ENCODE data around the gene ITGA1. TPM values are rescaled to one million over a fixed set of nuclear protein-coding genes. Genes with fewer than 3 reads are reported as not detected.

The ITGA1 gene
- total RNA-seq, 2 donors from 2014 or later, result 125 to 169 TPM

DNA sequence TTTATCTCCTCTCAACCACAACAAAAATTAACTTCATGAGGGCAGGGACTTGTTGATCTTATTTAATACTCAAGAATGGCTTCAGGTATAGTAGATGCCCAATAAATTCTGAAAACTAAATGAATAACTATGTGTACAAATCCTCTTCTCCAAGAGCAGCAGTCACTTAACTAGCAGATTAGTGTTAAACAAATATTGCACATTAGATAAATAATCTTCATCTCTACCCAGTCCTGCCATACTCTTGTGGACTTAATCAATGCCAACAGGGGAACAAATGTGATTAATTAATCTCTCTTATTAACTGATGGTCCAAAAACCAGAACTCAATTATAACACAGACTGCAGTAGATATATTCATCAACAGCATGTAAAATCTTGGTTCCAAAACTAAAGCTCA lies 15.0 kb upstream of the ITGA1 start:
- Histone ChIP-seq H3K4me1 (ENCODE audit: control insufficient read depth in 1 of 2, low read depth in 2 of 2) (peaks cover 0 to 5% of the 10 kb centered on the region in 2 donors), H3K27ac (no peak overlapping the region), H3K27me3 (replicated peaks; ENCODE audit: insufficient read depth) (no peaks in the 10 kb centered on the region), H3K9me3 (no peaks in the 10 kb centered on the region), H3K4me3 (no peak overlapping the region), H3K36me3 (no peaks in the 10 kb centered on the region)
- ATAC-seq (ENCODE audit: insufficient number of reproducible peaks, low FRiP score, low read depth) (no peak), DNase-seq (ENCODE audit: low spot score) (no peak)
- TF ChIP-seq, protein P1, sequence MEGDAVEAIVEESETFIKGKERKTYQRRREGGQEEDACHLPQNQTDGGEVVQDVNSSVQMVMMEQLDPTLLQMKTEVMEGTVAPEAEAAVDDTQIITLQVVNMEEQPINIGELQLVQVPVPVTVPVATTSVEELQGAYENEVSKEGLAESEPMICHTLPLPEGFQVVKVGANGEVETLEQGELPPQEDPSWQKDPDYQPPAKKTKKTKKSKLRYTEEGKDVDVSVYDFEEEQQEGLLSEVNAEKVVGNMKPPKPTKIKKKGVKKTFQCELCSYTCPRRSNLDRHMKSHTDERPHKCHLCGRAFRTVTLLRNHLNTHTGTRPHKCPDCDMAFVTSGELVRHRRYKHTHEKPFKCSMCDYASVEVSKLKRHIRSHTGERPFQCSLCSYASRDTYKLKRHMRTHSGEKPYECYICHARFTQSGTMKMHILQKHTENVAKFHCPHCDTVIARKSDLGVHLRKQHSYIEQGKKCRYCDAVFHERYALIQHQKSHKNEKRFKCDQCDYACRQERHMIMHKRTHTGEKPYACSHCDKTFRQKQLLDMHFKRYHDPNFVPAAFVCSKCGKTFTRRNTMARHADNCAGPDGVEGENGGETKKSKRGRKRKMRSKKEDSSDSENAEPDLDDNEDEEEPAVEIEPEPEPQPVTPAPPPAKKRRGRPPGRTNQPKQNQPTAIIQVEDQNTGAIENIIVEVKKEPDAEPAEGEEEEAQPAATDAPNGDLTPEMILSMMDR (IDR thresholded peaks at IDR 0.05), result no peak

DNA sequence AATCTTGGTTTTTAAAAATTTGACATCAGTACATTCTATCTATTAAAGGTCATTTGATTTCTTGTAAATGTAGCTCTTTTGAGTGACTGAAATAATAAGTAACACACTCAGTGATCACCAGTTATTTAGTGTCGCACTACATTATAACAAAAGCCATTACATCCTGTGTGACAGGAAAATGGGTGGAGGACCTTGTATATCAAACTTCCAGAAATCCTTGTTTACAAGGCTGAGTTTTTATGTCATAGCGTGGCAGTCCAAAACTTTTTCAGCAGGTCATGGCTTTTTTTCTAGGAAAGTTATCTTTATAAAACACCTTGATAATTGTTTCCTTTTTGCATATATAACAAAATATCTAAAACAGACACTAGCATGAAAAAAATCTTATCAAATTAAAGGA lies 14.4 kb upstream of the ITGA1 start:
- DNase-seq (ENCODE audit: low spot score) (no peak), ATAC-seq (ENCODE audit: insufficient number of reproducible peaks, low FRiP score, low read depth) (no peak)
- H3K36me3 ChIP-seq, result no peaks in the 10 kb centered on the region
- TF ChIP-seq, protein P1 (IDR thresholded peaks at IDR 0.05), result no peak
- no peaks in the 10 kb centered on the region for H3K9me3 ChIP-seq
- no peak overlapping the region for H3K4me3 ChIP-seq
- H3K4me1 ChIP-seq (ENCODE audit: control insufficient read depth in 1 of 2, low read depth in 2 of 2), result no peaks in the 10 kb centered on the region
- no peaks in the 10 kb centered on the region for H3K27me3 ChIP-seq (replicated peaks; ENCODE audit: insufficient read depth)
- no peak overlapping the region for H3K27ac ChIP-seq

DNA sequence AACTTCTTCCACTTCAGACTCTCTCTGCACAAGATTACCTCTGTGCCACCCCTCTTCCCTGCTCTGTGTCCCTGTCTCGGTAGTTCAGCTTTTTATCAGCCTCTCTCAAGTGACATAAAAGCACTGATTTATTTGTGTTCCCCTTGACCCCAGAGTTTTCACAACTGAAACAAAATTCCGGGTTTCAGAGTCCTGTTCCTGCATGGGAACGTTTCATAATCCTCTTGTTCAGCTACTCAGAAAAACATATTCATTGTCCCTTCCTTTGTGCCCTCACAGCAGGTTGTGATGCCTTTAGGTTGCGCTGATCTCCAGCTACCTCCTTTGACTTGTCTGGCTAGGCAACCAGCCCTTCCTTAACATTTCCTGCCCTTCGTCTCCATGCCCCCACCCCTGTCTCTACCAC lies 13.7 kb upstream of the ITGA1 start:
- Histone ChIP-seq H3K27ac (no peak overlapping the region), H3K36me3 (no peaks in the 10 kb centered on the region), H3K4me1 (ENCODE audit: control insufficient read depth in 1 of 2, low read depth in 2 of 2) (no peaks in the 10 kb centered on the region), H3K9me3 (no peaks in the 10 kb centered on the region), H3K27me3 (replicated peaks; ENCODE audit: insufficient read depth) (no peaks in the 10 kb centered on the region), H3K4me3 (no peak overlapping the region)
- TF ChIP-seq, protein P1 (IDR thresholded peaks at IDR 0.05), result no peak
- ATAC-seq (ENCODE audit: insufficient number of reproducible peaks, low FRiP score, low read depth) (no peak), DNase-seq (ENCODE audit: low spot score) (no peak)

DNA sequence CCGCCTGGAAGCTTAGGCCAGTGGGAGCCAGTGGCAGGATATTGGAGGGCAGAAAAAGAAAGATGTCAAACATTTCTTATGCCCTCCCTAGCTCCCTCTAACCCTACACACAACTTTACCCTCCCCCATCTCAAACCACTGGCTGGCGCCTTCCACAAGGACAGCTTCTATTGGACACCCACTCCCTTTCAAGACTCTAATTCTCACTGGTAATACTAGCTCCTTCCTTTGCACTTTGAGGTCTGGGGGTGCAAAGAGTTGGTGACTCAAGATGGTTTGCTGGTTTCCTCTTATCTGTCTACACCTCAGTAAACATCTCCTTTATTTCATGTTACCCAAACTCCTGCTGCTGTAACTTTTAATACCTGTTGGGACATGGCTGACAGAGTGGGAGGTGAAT lies 11.6 kb upstream of the ITGA1 start:
- ATAC-seq (ENCODE audit: insufficient number of reproducible peaks, low FRiP score, low read depth) (no peak), DNase-seq (ENCODE audit: low spot score) (no peak)
- H3K27ac ChIP-seq, result no peak overlapping the region
- H3K36me3 ChIP-seq, result no peaks in the 10 kb centered on the region
- no peaks in the 10 kb centered on the region for H3K27me3 ChIP-seq (replicated peaks; ENCODE audit: insufficient read depth)
- H3K4me1 ChIP-seq (ENCODE audit: control insufficient read depth in 1 of 2, low read depth in 2 of 2), result no peaks in the 10 kb centered on the region
- TF ChIP-seq, protein P1 (IDR thresholded peaks at IDR 0.05), result no peak
- no peaks in the 10 kb centered on the region for H3K9me3 ChIP-seq
- no peak overlapping the region for H3K4me3 ChIP-seq

DNA sequence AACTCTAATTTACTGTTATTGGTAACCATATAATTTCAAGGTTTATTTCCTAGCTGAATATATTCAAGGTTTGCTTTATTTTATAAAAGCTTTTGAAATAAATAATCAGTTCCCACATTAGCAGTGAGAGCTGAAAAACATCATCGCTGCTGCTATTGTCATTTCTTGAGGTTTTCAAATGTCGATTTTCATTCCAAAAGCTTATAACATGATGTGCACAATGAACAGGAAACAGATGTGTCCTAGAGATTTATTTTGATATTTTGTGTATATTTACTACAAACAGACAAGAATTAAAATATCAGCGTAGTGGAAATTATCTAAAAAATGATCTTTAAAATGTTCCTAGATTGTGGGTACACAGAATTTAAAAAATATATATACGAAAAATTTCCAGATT lies 10.5 kb upstream of the ITGA1 start:
- DNase-seq (ENCODE audit: low spot score) (no peak), ATAC-seq (ENCODE audit: insufficient number of reproducible peaks, low FRiP score, low read depth) (no peak)
- Histone ChIP-seq H3K27ac (no peak overlapping the region), H3K27me3 (replicated peaks; ENCODE audit: insufficient read depth) (no peaks in the 10 kb centered on the region), H3K36me3 (no peaks in the 10 kb centered on the region), H3K4me1 (ENCODE audit: control insufficient read depth in 1 of 2, low read depth in 2 of 2) (no peaks in the 10 kb centered on the region), H3K4me3 (no peak overlapping the region), H3K9me3 (no peaks in the 10 kb centered on the region)
- TF ChIP-seq, protein P1 (IDR thresholded peaks at IDR 0.05), result no peak
